Glutamatergic neuron (in vitro differentiated cells): ENCODE results near the gene COASY. TPM values are rescaled to one million over a fixed set of nuclear protein-coding genes. Genes with fewer than 3 reads are reported as not detected.
A peak's percentile ranks its signal among the peaks of the same experiment; 100 is the strongest.

Source experiments
- DNase-seq: peaks from one replicate; pipeline ENCODE4 v3.0.0; 2022
- H3K27ac Mint-ChIP-seq: one replicate; pipeline ENCODE4 v1.8.0; 2020; ENCODE audit warnings: mild to moderate bottlenecking, mixed read lengths, inconsistent platforms; ENCODE audit not compliant: unreplicated experiment
- H3K27me3 Mint-ChIP-seq: one replicate; pipeline ENCODE4 v1.8.0; 2020; ENCODE audit warnings: mild to moderate bottlenecking, moderate library complexity, mixed read lengths, inconsistent platforms; ENCODE audit not compliant: unreplicated experiment
- H3K36me3 Mint-ChIP-seq: one replicate; pipeline ENCODE4 v1.8.0; 2020; ENCODE audit warnings: mild to moderate bottlenecking, mixed read lengths, inconsistent platforms; ENCODE audit not compliant: unreplicated experiment
- H3K4me1 Mint-ChIP-seq: one replicate; pipeline ENCODE4 v1.8.0; 2020; ENCODE audit warnings: mild to moderate bottlenecking, low read depth, mixed read lengths, inconsistent platforms; ENCODE audit not compliant: unreplicated experiment
- H3K4me3 Mint-ChIP-seq: one replicate; pipeline ENCODE4 v1.8.0; 2020; ENCODE audit warnings: mild to moderate bottlenecking, mixed read lengths, inconsistent platforms; ENCODE audit not compliant: unreplicated experiment
- H3K9me3 Mint-ChIP-seq: one replicate; pipeline ENCODE4 v1.8.0; 2020; ENCODE audit warnings: mild to moderate bottlenecking, moderate library complexity, mixed read lengths, inconsistent platforms; ENCODE audit not compliant: unreplicated experiment
- total RNA-seq: library from RNA; stranded (reverse); fragmentation: NEBNext Ultra II Directional; extraction: Animal tissue kit (Norgen Biotek cat#: 25700); gene quantifications from one replicate; pipeline ENCODE4 v1.2.1, GENCODE V29; 2021; ENCODE audit not compliant: unreplicated experiment
- TF ChIP-seq, protein P1 (sequence below): fragments of 200-600 bp; sonication (generic); IDR thresholded peaks from one replicate; pipeline ENCODE4 v1.5.0; 2021; ENCODE audit not compliant: partially characterized antibody, unreplicated experiment

COASY gene
- total RNA-seq, 1 donor from 2014 or later, result 57.4 TPM

DNA sequence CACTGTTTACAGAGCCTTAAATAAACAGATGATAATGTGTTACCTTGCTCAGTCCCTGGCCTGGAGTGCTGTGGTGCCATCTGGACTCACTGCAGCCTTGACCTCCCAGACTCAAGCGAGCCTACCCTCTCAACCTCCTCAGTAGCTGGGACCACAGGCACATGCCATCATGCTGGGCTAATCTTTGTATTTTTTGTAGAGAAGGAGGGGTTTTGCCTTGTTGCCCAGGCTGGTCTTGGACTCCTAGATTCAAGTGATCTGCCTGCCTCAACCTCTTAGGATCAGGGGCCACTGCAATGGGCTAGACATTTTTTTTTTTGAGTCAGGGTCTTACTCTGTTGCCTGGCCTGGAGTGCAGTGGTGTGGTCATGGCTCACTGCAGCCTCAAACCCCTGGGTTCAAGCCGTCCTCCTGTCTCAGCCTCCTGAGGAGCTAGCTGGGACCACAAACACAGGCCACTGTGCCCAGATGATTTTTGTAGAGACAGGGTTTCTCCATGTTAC, 30.9 kb upstream of the COASY start:
- Mint-ChIP-seq H3K27ac (no peak overlapping the region), H3K27me3 (no peaks in the 10 kb centered on the region), H3K36me3 (no peaks in the 10 kb centered on the region), H3K4me3 (no peak overlapping the region), H3K9me3 (peaks cover 5% of the 10 kb centered on the region), H3K4me1 (peaks cover 18% of the 10 kb centered on the region)
- TF ChIP-seq, protein P1, sequence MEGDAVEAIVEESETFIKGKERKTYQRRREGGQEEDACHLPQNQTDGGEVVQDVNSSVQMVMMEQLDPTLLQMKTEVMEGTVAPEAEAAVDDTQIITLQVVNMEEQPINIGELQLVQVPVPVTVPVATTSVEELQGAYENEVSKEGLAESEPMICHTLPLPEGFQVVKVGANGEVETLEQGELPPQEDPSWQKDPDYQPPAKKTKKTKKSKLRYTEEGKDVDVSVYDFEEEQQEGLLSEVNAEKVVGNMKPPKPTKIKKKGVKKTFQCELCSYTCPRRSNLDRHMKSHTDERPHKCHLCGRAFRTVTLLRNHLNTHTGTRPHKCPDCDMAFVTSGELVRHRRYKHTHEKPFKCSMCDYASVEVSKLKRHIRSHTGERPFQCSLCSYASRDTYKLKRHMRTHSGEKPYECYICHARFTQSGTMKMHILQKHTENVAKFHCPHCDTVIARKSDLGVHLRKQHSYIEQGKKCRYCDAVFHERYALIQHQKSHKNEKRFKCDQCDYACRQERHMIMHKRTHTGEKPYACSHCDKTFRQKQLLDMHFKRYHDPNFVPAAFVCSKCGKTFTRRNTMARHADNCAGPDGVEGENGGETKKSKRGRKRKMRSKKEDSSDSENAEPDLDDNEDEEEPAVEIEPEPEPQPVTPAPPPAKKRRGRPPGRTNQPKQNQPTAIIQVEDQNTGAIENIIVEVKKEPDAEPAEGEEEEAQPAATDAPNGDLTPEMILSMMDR, result no peak
- DNase-seq, result no peak

DNA sequence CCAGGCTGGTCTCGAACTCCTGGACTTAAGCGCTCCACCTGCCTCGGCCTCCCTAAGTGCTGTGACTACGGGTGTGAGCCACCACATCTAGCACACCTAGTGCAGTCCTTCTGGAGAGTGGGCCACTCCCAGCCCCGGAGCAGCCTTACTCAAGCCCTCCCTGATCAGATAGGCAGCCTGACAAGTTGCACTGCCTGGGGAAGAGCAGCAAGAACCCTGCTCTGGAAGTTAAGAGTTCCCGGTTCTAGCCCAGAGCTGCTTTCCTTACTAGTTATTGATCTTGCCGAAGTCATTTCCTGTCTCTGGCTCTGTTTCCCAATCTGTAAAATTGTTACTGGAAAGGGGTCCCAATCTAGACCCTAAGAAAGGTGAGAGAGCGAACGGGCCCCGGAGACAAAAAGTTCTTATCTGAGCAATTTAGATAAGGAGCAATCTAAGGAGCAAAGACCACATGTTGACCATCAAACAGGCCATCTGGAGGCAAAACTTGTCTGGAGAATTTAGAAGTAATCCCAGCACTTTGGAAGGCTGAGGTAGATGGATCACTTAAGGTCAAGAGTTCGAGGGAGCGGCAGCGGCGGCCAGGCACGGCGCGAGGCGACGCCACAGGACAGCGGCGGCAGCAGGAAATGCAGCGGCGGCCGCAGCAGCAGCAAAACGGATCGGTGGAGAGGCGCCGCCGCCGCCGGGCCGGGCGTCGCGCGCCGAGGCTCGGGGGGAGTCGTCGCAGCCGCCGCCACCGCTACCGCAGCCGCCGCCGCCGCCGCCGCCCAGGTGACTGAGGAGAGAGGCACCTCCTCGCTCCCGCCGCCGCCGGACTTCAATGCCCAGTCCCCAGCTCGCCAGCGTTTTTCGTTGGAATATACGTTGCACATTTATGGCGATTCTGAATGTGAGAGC, 30.2 kb upstream of the COASY start:
- Mint-ChIP-seq H3K4me3 (peak overlapping the region; percentile 71), H3K36me3 (no peaks in the 10 kb centered on the region), H3K4me1 (peaks cover 18% of the 10 kb centered on the region), H3K27me3 (peaks cover 2% of the 10 kb centered on the region), H3K9me3 (peaks cover 7% of the 10 kb centered on the region), H3K27ac (peak overlapping the region; percentile 55)
- DNase-seq, result peak; percentile 74
- TF ChIP-seq, protein P1, result peak; percentile 27

DNA sequence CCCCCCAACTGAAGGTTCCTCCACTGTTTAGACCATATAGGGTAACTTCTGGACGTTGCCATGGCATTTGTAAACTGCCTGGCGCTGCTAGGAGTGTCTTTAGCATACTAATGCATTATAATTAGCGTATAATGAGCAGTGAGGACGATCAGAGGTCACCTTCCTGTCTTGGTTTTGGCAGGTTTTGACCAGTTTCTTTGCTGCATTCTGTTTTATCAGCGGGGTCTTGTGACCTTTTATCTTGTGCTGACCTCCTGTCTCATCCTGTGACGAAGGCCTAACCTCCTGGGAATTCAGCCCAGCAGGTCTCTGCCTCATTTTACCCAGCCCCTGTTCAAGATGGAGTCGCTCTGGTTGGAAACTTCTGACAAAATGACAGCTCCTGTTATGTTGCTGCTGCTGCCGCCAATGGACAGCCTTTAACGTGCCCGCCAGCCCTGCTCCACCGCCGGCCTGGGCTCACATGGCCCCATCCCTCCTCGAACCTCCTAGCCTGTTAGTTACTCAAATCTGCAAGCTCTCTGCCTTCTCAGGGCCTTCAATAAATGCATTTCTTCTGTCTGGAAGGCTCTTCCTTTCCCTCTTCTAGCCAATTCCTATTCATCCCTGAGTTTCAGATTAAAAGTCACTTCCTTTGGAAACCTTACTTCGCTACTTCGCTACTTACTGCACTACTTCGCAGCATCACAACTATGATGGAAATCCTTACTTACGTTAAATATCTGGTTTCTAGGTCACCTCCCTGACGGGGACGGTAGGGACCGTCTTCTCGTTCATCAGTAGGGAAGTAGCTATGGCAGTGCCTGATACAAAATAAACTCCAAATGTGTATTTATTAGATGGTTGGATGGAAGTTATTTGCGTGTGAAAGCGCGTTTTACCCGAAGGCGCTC, 26.5 kb upstream of the COASY start:
- Mint-ChIP-seq H3K36me3 (no peaks in the 10 kb centered on the region), H3K27me3 (peaks cover 11% of the 10 kb centered on the region), H3K27ac (peak overlapping the region; percentile 90), H3K4me3 (peak overlapping the region; percentile 87), H3K9me3 (peaks cover 14% of the 10 kb centered on the region), H3K4me1 (peaks cover 24% of the 10 kb centered on the region)
- TF ChIP-seq, protein P1, result no peak
- no peak for DNase-seq

DNA sequence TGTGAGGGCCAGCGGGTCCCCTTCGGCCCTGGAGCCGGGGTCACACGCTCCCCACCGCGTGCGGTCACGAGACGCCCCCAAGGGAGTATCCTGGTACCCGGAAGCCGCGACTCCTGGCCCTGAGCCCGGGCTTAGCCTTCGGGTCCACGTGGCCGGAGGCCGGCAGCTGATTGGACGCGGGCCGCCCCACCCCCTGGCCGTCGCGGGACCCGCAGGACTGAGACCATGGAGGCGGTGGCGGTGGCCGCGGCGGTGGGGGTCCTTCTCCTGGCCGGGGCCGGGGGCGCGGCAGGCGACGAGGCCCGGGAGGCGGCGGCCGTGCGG, 25.9 kb upstream of the COASY start, which contains the start of gene NAGLU:
Gene NAGLU (plus strand): TSS at position 194 of the 324 bp plus-strand sequence. CDS start 32 bp downstream, at position 226.
- H3K9me3 Mint-ChIP-seq, result peaks cover 14% of the 10 kb centered on the region
- peaks cover 24% of the 10 kb centered on the region for H3K4me1 Mint-ChIP-seq
- H3K36me3 Mint-ChIP-seq, result no peaks in the 10 kb centered on the region
- H3K4me3 Mint-ChIP-seq, result peak within 1 kb of the TSS; percentile 94
- H3K27me3 Mint-ChIP-seq, result peaks cover 11% of the 10 kb centered on the region
- TF ChIP-seq, protein P1, result no peak
- peak within 1 kb of the TSS; percentile 100 for H3K27ac Mint-ChIP-seq
- peak; percentile 96 for DNase-seq
